Liver (tissue), 9 donors: ENCODE measurements around the gene KRTAP2-3. TPM values are rescaled to one million over a fixed set of nuclear protein-coding genes. Genes with fewer than 3 reads are reported as not detected.
"Not testable (repeated sequence)": the region's sequence is repeated elsewhere in the genome, so short reads cannot be mapped to it uniquely, and the experiment has no call there.

Experiments used
- DNase-seq: peaks from one replicate; pipeline ENCODE4 v3.0.0-alpha.2; 2017; ENCODE audit warnings: low spot score
- H3K27ac ChIP-seq, 2 donors: one replicate each; pipeline ENCODE4 v1.7.0; 2013; ENCODE audit warnings: inconsistent platforms in 2 of 2, low read length in 2 of 2, control low read depth in 1 of 2, low read depth in 1 of 2, mild to moderate bottlenecking in 1 of 2
- H3K27me3 ChIP-seq, 4 donors: one replicate each; pipeline versions ENCODE4 v1.6.1 to v1.7.0; 2013; ENCODE audit warnings: low read length in 3 of 4, inconsistent platforms in 1 of 4, mild to moderate bottlenecking in 1 of 4, moderate library complexity in 1 of 4; ENCODE audit not compliant: control insufficient read depth in 4 of 4, insufficient read depth in 4 of 4
- H3K36me3 ChIP-seq, 4 donors: one replicate each; pipeline versions ENCODE4 v1.6.1 to v1.7.0; 2013; ENCODE audit warnings: low read length in 3 of 4, mild to moderate bottlenecking in 3 of 4, low read depth in 1 of 4, moderate library complexity in 1 of 4; ENCODE audit not compliant: control insufficient read depth in 4 of 4, insufficient read depth in 3 of 4
- H3K4me1 ChIP-seq, 4 donors: one replicate each; pipeline versions ENCODE4 v1.6.1 to v1.7.0; 2013; ENCODE audit warnings: low read length in 3 of 4, mild to moderate bottlenecking in 3 of 4, moderate library complexity in 1 of 4; ENCODE audit not compliant: control insufficient read depth in 4 of 4, insufficient read depth in 4 of 4
- H3K4me3 ChIP-seq, 3 donors: one replicate each; pipeline versions ENCODE4 v1.6.1 to v1.7.0; 2013; ENCODE audit warnings: low read length in 3 of 3, control low read depth in 1 of 3, low read depth in 1 of 3, mild to moderate bottlenecking in 1 of 3
- H3K9ac ChIP-seq, 2 donors: one replicate each; pipeline ENCODE4 v1.7.0; 2013; ENCODE audit warnings: low read length in 2 of 2, mild to moderate bottlenecking in 2 of 2, moderate library complexity in 2 of 2, control low read depth in 1 of 2, low read depth in 1 of 2
- H3K9me3 ChIP-seq, 4 donors: one replicate each; pipeline versions ENCODE4 v1.6.1 to v1.7.0; 2013; ENCODE audit warnings: low read length in 3 of 4; ENCODE audit not compliant: control insufficient read depth in 4 of 4
- WGBS: extraction: QIAGEN DNeasy Blood & Tissue Kit; methylation state at CpG from one replicate; pipeline ENCODE4 v1.1.7; 2013; 5-methylcytosine and 5-hydroxymethylcytosine counted together
- polyA plus RNA-seq, 2 donors: library from polyadenylated mRNA; stranded (reverse) in 1 of 2; unstranded in 1 of 2; fragments of 200-250 nt in 1 of 2; fragments of >200 nt in 1 of 2; fragmentation: Nextera tagmentation in 1 of 2; extraction: Ambion mirVana in 1 of 2; gene quantifications; one replicate each; pipeline versions ENCODE4 v1.2.1 to v1.2.3, GENCODE V29; 2013 to 2015
- total RNA-seq, 2 donors: library from RNA; depleted of rRNA; stranded (reverse); fragments of >200 nt; gene quantifications; one replicate each; pipeline ENCODE4 v1.2.3, GENCODE V29; 2014
- TF ChIP-seq, protein P1 (sequence below): IDR thresholded peaks from 2 replicates; pipeline ENCODE4 v1.6.1; 2016; ENCODE audit warnings: antibody characterized with exemption, mild to moderate bottlenecking
- donor health status: healthy.
- donor health status: healthy.
- donor health status: healthy.
- donor health status: healthy.
- donor health status: healthy.

The KRTAP2-3 gene
- total and polyA plus RNA-seq, 4 donors = not detected

GRCh38 chr17:41048441-41048840, 11.5 kb downstream of the KRTAP2-3 start (continued):
- TF ChIP-seq, protein P1, sequence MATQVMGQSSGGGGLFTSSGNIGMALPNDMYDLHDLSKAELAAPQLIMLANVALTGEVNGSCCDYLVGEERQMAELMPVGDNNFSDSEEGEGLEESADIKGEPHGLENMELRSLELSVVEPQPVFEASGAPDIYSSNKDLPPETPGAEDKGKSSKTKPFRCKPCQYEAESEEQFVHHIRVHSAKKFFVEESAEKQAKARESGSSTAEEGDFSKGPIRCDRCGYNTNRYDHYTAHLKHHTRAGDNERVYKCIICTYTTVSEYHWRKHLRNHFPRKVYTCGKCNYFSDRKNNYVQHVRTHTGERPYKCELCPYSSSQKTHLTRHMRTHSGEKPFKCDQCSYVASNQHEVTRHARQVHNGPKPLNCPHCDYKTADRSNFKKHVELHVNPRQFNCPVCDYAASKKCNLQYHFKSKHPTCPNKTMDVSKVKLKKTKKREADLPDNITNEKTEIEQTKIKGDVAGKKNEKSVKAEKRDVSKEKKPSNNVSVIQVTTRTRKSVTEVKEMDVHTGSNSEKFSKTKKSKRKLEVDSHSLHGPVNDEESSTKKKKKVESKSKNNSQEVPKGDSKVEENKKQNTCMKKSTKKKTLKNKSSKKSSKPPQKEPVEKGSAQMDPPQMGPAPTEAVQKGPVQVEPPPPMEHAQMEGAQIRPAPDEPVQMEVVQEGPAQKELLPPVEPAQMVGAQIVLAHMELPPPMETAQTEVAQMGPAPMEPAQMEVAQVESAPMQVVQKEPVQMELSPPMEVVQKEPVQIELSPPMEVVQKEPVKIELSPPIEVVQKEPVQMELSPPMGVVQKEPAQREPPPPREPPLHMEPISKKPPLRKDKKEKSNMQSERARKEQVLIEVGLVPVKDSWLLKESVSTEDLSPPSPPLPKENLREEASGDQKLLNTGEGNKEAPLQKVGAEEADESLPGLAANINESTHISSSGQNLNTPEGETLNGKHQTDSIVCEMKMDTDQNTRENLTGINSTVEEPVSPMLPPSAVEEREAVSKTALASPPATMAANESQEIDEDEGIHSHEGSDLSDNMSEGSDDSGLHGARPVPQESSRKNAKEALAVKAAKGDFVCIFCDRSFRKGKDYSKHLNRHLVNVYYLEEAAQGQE = no peak

DNA sequence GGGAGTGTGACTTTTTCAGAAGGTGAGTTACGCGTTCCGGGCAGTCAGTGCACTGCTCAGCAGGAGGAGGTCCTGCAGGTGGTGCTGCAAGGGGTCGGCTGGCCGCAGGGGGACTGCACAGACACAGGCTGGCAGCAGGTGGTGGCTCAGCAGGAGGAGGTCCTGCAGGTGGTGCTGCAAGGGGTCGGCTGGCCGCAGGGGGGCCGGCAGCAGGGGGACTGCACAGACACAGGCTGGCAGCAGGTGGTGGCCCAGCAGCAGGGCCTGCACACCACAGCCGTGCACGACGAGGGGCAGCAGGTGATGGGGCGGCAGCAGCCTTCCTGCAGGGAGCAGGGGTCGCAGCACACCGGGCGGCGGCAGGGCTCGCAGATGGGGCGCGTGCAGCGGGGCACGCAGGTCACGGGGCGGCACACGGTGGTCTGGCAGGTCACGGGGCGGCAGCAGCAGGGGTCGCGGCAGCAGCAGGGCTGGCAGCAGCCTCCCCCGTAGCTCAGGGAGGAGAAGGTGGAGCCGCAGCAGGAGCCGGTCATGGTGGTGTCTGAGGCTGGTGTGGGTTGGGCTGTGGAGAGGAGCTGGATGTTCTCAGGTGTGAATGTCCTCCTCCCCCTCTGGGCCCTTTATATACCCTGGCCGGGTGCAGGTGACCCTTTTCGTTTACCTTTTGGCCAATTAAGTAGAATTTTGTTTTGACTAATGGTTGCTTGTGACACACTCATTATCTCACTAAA, 13.0 kb downstream of the KRTAP2-3 start, which contains the start of gene KRTAP2-1:
KRTAP2-1 (minus strand) TSS at position 582 of the 731 bp plus-strand sequence; CDS start at position 533, 49 bp downstream.
- WGBS = 35% methylated on average over 10 of the region's 33 CpGs
- H3K9ac ChIP-seq, H3K27ac ChIP-seq, H3K4me3 ChIP-seq, H3K36me3 ChIP-seq, H3K4me1 ChIP-seq, H3K27me3 ChIP-seq, DNase-seq, H3K9me3 ChIP-seq: not testable (repeated sequence)

DNA sequence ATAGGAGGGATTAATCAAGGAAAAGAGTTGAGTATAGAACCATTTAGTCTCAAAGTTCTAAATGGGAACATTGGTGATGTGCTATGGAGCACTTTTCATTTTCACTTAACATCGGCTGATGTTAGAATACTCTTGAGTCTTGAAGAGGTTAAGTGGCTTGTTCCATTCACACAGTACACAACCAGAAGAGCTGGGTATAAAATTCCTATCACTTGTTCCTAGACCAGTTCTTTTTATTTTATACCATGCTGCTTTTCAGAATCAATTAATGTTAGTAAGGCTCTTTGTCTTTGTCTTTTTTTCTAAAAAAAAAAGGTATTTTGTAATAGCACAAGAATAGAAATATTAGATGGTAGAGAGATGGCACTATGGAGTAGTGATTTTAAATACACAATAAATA, 17.0 kb downstream of the KRTAP2-3 start:
- no peaks in the 10 kb centered on the region for H3K9me3 ChIP-seq
- DNase-seq = no peak
- no peak overlapping the region for H3K4me3 ChIP-seq
- 96% methylated on average over 1 of the region's 1 CpG for WGBS
- H3K27me3 ChIP-seq = peaks cover 0 to 3% (median 0%) of the 10 kb centered on the region in 4 donors
- no peaks in the 10 kb centered on the region for H3K4me1 ChIP-seq
- TF ChIP-seq, protein P1 = no peak
- H3K36me3 ChIP-seq = no peaks in the 10 kb centered on the region
- no peak overlapping the region for H3K27ac ChIP-seq
- no peak overlapping the region for H3K9ac ChIP-seq

DNA sequence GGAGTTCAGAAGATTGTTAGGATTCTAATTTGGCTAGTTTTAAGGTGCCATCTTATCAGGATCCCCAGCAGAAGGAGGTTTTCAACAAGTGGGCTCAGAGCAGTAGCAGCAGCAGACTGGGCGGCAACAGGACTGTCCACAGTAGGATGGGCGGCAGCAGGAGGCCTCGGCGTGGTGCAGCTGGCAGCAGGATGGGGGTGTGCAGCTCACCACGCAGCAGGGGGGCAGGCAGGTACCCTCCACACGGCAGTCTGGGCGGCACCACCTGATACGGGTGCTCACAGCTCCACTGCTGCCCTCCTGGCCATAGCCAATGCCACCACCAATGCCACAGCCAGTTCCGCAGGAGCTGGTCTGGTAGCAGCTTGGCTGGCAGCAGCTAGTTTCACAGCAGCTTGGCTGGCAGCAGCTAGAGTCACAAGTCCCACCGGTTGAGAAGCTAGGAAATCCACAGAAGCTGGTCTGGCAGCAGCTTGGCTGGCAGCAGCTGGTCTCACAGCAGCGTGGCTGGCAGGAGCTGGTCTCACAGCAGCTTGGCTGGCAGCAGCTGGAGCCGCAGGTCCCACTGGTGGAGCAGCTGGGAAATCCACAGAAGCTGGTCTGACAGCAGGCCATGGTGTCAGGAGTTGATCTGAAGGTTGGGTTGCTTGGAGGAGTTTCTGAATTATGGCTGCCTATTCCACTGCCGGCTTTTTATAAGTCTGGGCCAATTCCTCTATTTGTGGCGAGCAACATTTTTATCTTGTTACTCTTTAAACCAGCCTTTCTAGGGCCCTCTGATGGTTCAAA, 18.9 kb downstream of the KRTAP2-3 start, which contains the start of gene KRTAP1-1:
KRTAP1-1 (minus strand) TSS at position 668 of the 789 bp plus-strand sequence; CDS start at position 615, 53 bp downstream.
- not testable (repeated sequence) for H3K4me1 ChIP-seq, H3K9ac ChIP-seq, H3K4me3 ChIP-seq, H3K27ac ChIP-seq, H3K36me3 ChIP-seq, H3K27me3 ChIP-seq, H3K9me3 ChIP-seq, DNase-seq
- WGBS = 79% methylated on average over 14 of the region's 14 CpGs
